HG03066 (cell line): ENCODE data around the gene GAB2.
"Not testable (repeated sequence)": the region's sequence is repeated elsewhere in the genome, so short reads cannot be mapped to it uniquely, and the experiment has no call there.

Experiments used
- ATAC-seq: cut with Tn5 transposase; IDR thresholded peaks from one replicate; pipeline ENCODE4 v1.9.1; 2021; ENCODE audit warnings: low read depth; ENCODE audit not compliant: unreplicated experiment

Gene GAB2

GRCh38 chr11:78291503-78292108, 126.0 kb downstream of the GAB2 start:
- no peak for ATAC-seq

- no peak for ATAC-seq
Observed at GRCh38 chr11:78290293-78291176, 127.1 kb downstream of the GAB2 start.

DNA sequence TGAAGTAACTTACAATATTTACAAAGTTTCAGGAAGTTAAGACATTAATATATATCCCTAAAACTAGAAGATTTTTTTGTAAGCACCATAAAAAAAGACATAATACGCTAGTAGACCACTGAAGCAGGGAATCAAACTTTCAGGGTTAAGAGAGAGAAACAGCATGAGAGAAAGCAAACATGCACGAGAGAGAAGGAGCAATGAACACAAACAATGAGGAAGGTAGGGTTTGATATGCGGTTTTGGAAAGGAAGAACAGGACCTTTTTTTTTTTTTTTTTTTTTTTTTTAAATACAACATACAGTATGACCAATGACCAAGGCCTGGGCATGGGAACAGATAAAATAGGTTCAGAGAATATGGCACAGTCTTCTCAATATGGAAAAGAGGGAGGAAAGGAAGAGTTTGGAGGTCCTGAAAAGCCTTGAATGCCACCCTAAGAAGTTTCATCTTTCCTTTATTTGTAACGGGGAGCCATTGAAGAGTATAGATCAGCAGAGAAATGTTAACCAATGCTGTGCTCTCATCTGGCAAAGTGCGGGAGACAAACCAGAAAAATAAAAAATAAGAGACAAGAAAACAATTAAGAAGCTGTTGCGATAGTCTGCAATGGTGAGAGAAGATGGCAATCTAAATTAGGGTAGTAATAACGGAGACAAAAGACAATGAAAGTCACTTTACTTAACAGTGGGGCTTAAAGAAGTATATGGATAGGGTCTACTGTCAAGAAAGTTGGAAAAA, 127.9 kb downstream of the GAB2 start:
- no peak for ATAC-seq

GRCh38 chr11:78284260-78284659, 133.4 kb downstream of the GAB2 start:
- no peak for ATAC-seq

DNA sequence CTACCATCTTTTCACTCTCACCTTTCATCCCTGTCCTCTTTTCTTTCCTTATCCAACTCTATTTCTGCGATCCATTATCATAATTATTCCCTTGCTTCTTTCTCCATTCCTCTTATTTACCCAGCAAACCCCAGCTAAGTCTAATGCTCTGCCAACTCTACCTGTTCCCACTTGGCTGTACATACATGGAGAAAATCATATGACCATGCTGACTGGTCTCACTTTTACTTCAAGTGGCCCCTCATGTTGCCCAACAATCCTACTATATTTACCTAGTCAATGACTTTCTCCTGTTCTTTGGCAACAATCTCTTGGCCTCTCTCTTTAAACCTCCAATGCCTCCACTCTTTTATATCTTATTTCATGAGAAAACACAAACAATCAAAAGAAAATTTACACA, 134.8 kb downstream of the GAB2 start:
- no peak for ATAC-seq

DNA sequence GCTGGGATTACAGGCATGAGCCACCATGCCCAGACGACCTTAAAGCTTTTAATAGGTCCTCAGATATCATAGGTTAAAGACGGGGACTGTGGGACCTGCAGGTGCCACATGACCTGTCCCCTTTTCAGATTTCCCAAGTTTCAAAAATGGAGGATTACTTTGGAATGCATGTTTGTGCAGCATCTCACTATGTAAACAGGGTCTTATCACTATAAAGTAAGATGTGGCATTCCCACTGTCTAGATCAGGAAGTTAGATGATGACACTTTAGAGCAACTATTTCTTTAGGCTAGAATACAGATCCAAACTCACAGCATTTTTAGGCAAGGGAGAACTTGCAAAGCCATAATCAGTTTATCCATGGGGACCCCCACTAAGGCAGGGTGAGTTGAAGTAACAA, 136.1 kb downstream of the GAB2 start:
- no peak for ATAC-seq

DNA sequence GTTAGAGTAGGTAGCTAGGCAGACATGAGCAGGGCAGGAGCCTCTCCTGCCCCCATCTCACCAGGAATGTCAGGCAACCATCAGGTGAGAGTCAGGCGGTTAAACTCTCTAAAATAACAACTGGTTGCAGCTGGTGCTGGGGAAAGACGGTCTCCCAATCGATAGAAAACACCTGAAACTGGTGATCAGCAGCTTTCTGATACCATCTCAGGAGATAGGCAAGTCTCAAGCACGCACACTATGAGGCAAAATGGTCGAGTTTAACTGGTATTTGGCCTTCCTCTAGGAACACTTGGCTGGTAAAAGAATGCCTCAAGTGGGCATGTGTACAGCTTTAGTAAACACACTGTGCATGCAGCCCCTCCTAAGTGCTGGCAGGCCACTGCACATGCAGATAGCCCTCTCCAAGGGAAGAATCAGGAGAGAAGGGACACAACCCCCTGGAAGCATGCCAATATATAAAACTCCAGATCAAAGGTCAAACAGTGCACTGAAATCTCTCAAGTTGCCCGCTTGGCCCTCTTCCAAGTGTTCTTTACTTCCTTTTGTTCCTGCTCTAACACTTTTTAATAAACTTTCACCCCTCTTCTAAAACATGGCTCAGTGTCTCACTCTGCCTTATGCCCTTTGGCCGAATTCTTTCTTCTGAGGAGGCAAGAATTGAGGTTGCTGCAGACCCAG, 140.2 kb downstream of the GAB2 start:
- ATAC-seq, result no peak

DNA sequence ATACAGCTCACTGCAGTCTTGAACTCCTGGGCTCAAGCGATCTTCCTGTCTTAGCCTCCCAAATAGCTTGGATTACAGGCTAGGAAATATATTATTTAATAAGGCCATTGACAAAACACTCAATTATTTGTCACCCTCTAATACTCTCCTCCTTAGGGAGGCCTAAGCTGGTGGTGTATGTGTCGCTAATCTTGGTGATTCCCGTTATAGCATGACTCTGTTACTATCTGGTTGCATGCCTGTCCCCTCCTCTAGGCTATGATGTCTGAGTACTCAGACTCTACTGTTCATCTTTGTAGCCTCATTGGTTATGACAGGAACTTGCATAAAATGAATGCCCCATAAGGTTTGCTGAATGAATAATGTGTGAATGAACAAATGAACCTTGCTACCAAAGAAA, 141.3 kb downstream of the GAB2 start:
- no peak for ATAC-seq

- no peak for ATAC-seq
Observed at GRCh38 chr11:78274739-78275138, 142.9 kb downstream of the GAB2 start.

DNA sequence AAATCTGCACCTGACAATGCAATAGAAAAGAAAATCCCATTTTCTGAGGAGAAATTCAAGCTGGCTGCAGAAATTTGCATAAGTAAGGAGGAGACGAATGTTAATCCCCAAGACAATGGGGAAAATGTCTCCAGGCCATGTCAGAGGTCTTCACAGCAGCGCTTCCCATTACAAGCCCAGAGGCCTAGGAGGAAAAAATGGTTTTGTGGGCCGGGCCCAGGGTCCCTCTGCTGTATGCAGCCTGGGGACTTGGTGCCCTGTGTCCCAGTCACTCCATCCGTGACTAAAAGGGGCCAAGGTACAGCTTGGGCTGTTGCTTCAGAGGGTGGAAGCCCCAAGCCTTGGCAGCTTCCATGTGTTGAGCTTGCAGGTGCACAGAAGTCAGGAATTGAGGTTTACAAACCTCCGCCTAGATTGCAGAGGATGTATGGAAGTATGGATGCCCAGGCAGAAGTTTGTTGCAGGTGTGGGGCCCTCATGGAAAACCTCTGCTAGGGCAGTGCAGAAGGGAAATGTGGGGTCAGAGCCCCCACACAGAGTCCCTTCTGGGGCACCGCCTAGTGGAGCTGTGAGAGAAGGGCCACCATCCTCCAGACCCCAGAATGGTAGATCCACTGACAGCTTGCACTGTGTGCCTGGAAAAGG, 144.9 kb downstream of the GAB2 start:
- not testable (repeated sequence) for ATAC-seq

DNA sequence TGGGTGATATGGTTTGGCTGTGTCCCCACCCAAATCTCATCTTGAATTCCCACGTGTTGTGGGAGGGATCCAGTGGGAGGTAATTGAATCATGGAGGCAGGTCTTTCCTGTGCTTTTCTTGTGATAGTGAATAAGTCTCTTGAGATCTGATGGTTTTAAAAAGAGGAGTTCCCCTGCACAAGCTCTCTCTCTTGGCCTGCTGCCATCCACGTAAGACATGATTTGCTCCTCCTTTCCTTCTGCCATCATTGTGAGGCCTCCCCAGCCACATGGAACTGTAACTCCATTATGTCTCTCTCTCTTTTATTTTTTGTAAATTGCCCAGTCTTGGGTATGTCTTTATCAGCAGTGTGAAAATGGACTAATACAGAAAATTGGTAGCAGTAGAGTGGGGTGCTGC, 145.8 kb downstream of the GAB2 start:
- not testable (repeated sequence) for ATAC-seq

DNA sequence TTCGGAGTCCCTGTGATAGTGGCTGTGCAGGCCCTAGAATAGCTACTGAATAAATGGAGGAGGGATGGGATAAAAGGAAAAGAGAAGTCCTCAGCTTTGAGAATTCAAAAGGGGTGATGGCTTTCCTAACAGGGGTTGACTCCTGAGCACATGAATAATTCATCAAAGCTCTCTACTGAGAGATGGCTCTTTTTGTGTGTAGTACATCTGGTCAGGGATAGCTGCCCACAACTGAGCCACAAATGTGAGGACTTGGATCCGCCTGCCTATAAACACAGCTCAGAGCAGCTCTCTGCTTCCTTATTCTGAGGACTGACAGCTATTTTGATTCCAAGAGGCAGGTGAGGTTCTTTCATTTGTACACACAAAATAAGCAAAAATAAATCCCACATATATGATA, 146.6 kb downstream of the GAB2 start:
- ATAC-seq, result no peak

GRCh38 chr11:78269806-78270205, 147.8 kb downstream of the GAB2 start:
- ATAC-seq, result no peak

- no peak for ATAC-seq
Observed at GRCh38 chr11:78268591-78269410, 148.8 kb downstream of the GAB2 start.

- ATAC-seq, result no peak
Observed at GRCh38 chr11:78266451-78266850, 151.2 kb downstream of the GAB2 start.

GRCh38 chr11:78265326-78265725, 152.3 kb downstream of the GAB2 start:
- no peak for ATAC-seq

DNA sequence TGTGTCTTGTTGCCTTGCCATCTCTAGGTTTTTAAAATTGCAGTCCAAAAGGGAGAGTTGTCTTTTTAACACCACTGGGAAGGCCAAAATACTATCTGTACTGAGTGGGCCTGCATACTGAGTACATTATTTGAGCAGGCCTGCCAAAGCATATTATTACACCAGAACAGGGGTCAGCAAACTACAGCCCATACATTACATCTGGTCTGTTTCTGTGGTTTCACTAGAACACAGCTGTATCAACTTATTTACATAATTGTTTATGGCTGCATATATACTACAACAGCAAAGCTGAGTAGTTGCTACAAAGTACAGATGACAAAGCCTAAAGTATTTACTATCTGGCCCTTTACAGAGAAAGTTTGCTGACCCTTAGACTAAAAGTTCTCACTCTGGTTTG, 154.9 kb downstream of the GAB2 start:
- ATAC-seq, result no peak

DNA sequence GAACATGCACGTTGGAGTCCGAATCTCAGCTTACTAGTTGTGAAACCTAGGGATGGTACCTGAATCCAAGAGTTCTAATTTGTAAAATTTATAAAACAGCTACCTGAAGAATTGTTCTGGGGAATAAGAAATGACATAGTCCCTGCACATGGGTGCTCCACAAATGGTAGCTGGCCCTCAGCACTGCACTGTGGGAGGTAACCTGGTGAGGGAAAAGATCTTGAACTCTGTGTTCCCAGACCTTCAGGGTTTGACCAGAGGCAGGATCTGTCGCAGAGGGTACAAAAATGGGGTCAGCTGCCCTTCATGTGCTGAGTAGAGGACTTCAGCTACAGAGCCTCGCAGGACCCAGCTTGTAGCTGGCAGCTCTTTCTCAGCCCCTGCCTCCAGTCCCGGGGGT, 155.4 kb downstream of the GAB2 start:
- ATAC-seq, result no peak

DNA sequence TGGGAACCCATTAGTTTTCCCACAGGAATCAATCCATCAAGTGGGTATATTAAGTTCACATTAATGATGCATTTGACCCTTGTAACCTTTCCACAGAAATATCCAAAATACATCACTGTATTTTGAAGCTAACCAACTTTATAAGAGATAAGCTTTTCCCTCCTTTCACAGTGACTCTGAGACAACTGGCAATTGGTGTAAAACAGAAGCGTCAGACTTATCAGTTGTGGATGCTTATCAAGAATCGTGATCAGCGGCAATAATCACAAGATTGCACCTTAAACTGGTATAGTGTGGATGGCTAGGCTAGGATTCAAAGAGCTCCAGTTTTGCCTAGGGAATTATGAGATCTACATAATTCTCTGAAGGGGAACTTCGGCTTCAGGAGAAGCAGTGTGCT, 155.8 kb downstream of the GAB2 start:
- no peak for ATAC-seq

DNA sequence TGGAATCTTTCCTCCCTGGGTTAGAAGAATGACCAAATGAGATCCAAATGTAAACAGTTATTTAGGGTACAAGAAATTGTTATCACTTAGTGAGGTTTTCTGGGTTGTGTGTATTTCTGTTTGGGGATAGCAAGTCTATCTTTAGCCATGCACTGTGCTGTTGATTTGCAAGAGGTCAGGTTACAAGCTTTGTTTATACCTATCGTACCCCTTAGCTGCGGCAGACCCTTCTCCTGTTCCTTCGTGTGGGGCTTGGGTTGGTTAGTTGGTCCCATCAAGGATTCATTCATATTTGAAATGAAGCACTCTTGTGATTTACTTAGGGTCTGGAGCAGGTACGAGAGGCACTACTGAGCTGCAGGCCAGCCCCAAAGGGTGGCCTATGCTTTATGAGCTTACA, 156.3 kb downstream of the GAB2 start:
- ATAC-seq, result no peak
